GM06990 (cell line): ENCODE measurements around the gene GIPC3.

Experiments used
- DNase-seq: peaks from one replicate; pipeline ENCODE4 v3.0.0-alpha.2; 2011; ENCODE audit not compliant: insufficient read length; ENCODE audit errors: extremely low read depth
- H3K27me3 ChIP-seq: replicated peaks from 2 replicates; pipeline ENCODE4 v1.6.0; 2011; ENCODE audit warnings: low read length; ENCODE audit not compliant: control insufficient read depth, insufficient read depth
- H3K36me3 ChIP-seq: 2 replicates; pipeline ENCODE4 v1.5.1; 2011; ENCODE audit warnings: low read length; ENCODE audit not compliant: control insufficient read depth, insufficient read depth
- H3K4me3 ChIP-seq: replicated peaks from 2 replicates; pipeline ENCODE4 v1.5.1; 2011; ENCODE audit warnings: low read depth, mild to moderate bottlenecking, control low read depth, low read length
- CTCF ChIP-seq: IDR thresholded peaks from 2 replicates; pipeline ENCODE4 v1.5.1; 2011; ENCODE audit warnings: low read length, control low read depth, mild to moderate bottlenecking, inconsistent platforms; ENCODE audit not compliant: insufficient read depth, poor library complexity, severe bottlenecking

GIPC3 gene

GRCh38 chr19:3595521-3596061 is 10.3 kb downstream of the GIPC3 start:
- DNase-seq, result no peak
- Histone ChIP-seq H3K4me3 (no peak overlapping the region), H3K27me3 (no peaks in the 10 kb centered on the region; the same call in 1 of the 2 replicates), H3K36me3 (no peaks in the 10 kb centered on the region)
- TF ChIP-seq CTCF, result no peak

- no peak overlapping the region for H3K4me3 ChIP-seq
- no peak for DNase-seq
- no peaks in the 10 kb centered on the region for H3K27me3 ChIP-seq
- no peaks in the 10 kb centered on the region for H3K36me3 ChIP-seq
- TF ChIP-seq CTCF, result no peak
Measured at GRCh38 chr19:3599776-3600187, 14.5 kb downstream of the GIPC3 start.

GRCh38 chr19:3601021-3601420 is 15.7 kb downstream of the GIPC3 start:
- Histone ChIP-seq H3K4me3 (no peak overlapping the region), H3K27me3 (no peaks in the 10 kb centered on the region), H3K36me3 (no peaks in the 10 kb centered on the region)
- DNase-seq, result no peak
- no peak for TF ChIP-seq CTCF

- no peak for DNase-seq
- TF ChIP-seq CTCF, result no peak
- H3K27me3 ChIP-seq, result no peaks in the 10 kb centered on the region
- H3K4me3 ChIP-seq, result no peak overlapping the region
- no peaks in the 10 kb centered on the region for H3K36me3 ChIP-seq
Measured at GRCh38 chr19:3603121-3603811, 18.0 kb downstream of the GIPC3 start.

- no peaks in the 10 kb centered on the region for H3K27me3 ChIP-seq
- no peak for TF ChIP-seq CTCF
- DNase-seq, result no peak
- H3K4me3 ChIP-seq, result no peak overlapping the region
- H3K36me3 ChIP-seq, result no peaks in the 10 kb centered on the region
Measured at GRCh38 chr19:3604227-3604986, 19.1 kb downstream of the GIPC3 start.
